GM23338 (cell line): ENCODE data around the gene IRGC. TPM values are rescaled to one million over a fixed set of nuclear protein-coding genes. Genes with fewer than 3 reads are reported as not detected.

Experiments used
- ATAC-seq: fragments of 200-7000 bp; cut with Tn5 transposase; 3 replicates; pipeline ENCODE4 v1.9.1; 2020
- DNase-seq: peaks from one replicate; pipeline ENCODE4 v3.0.0-alpha.2; 2015; ENCODE audit warnings: low spot score
- H2AFZ ChIP-seq: fragments of 200-600 bp; sonication (generic); 2 replicates; pipeline ENCODE4 v1.8.0; 2016; ENCODE audit warnings: antibody characterized with exemption, mild to moderate bottlenecking, moderate library complexity
- H3F3A ChIP-seq: fragments of 200-600 bp; sonication (generic); replicated peaks from 2 replicates; pipeline ENCODE4 v1.8.0; 2017; ENCODE audit warnings: antibody characterized with exemption, mixed run types, low read depth
- H3K27ac ChIP-seq: fragments of 200-600 bp; sonication (generic); 2 replicates; pipeline ENCODE4 v1.6.1; 2016; ENCODE audit warnings: low read depth
- H3K27me3 ChIP-seq: fragments of 200-600 bp; sonication (generic); 2 replicates; pipeline ENCODE4 v1.8.0; 2016; ENCODE audit warnings: mild to moderate bottlenecking, mixed run types, moderate library complexity; ENCODE audit not compliant: insufficient read depth
- H3K36me3 ChIP-seq: fragments of 200-600 bp; sonication (generic); 2 replicates; pipeline ENCODE4 v1.8.0; 2016; ENCODE audit warnings: mild to moderate bottlenecking; ENCODE audit not compliant: insufficient read depth
- H3K4me1 ChIP-seq: fragments of 200-600 bp; sonication (generic); 2 replicates; pipeline ENCODE4 v1.8.0; 2016; ENCODE audit warnings: mild to moderate bottlenecking, moderate library complexity; ENCODE audit not compliant: insufficient read depth
- H3K4me2 ChIP-seq: fragments of 200-600 bp; sonication (generic); 2 replicates; pipeline ENCODE4 v1.7.1; 2017; ENCODE audit warnings: mixed run types
- H3K4me3 ChIP-seq: fragments of 200-600 bp; sonication (generic); 2 replicates; pipeline ENCODE4 v1.6.1; 2016; ENCODE audit warnings: mixed run types
- H3K79me2 ChIP-seq: fragments of 200-600 bp; sonication (generic); replicated peaks from 2 replicates; pipeline ENCODE4 v1.8.0; 2017; ENCODE audit warnings: mild to moderate bottlenecking; ENCODE audit not compliant: insufficient read depth
- H3K9me2 ChIP-seq: fragments of 200-600 bp; sonication (generic); 2 replicates; pipeline ENCODE4 v1.8.0; 2017; ENCODE audit not compliant: insufficient read depth
- H4K20me1 ChIP-seq: fragments of 200-600 bp; sonication (generic); replicated peaks from 2 replicates; pipeline ENCODE4 v1.8.0; 2017; ENCODE audit warnings: mild to moderate bottlenecking; ENCODE audit not compliant: insufficient read depth
- H3K27ac Mint-ChIP-seq: 2 replicates; pipeline ENCODE4 v1.8.0; 2020; ENCODE audit warnings: inconsistent platforms, mild to moderate bottlenecking, moderate library complexity, mixed read lengths
- H3K27me3 Mint-ChIP-seq: 3 replicates; pipeline ENCODE4 v1.8.0; 2022; ENCODE audit warnings: low read depth, mild to moderate bottlenecking, moderate library complexity, mixed read lengths, inconsistent platforms; ENCODE audit not compliant: insufficient read depth, poor library complexity
- H3K36me3 Mint-ChIP-seq: 3 replicates; pipeline ENCODE4 v1.8.0; 2021; ENCODE audit warnings: low read depth, mild to moderate bottlenecking, inconsistent platforms, moderate library complexity, mixed read lengths
- H3K4me1 Mint-ChIP-seq: 3 replicates; pipeline ENCODE4 v1.8.0; 2020; ENCODE audit warnings: mild to moderate bottlenecking, inconsistent platforms, mixed read lengths
- H3K4me3 Mint-ChIP-seq: 3 replicates; pipeline ENCODE4 v1.8.0; 2021; ENCODE audit warnings: moderate library complexity, mild to moderate bottlenecking, inconsistent platforms, mixed read lengths
- H3K9me3 Mint-ChIP-seq: 3 replicates; pipeline ENCODE4 v1.8.0; 2020; ENCODE audit warnings: moderate library complexity, mild to moderate bottlenecking, inconsistent platforms, mixed read lengths
- CREB1 ChIP-seq: fragments of 250-450 bp; sonication (Bioruptor Pico); IDR thresholded peaks from 2 replicates; pipeline ENCODE4 v1.5.0; 2020; ENCODE audit warnings: low read depth, mild to moderate bottlenecking, moderate library complexity
- ETS1 ChIP-seq: IDR thresholded peaks from 2 replicates; pipeline ENCODE4 v1.6.1; 2016; ENCODE audit warnings: antibody characterized with exemption
- EZH2 ChIP-seq: fragments of 200-600 bp; sonication (generic); IDR thresholded peaks from one replicate; pipeline ENCODE4 v1.8.0; 2017; ENCODE audit warnings: antibody characterized with exemption, mild to moderate bottlenecking, low read depth; ENCODE audit not compliant: unreplicated experiment
- JUNB ChIP-seq: IDR thresholded peaks from one replicate; pipeline ENCODE4 v1.6.1; 2016; ENCODE audit warnings: antibody characterized with exemption; ENCODE audit not compliant: unreplicated experiment
- NANOG ChIP-seq: IDR thresholded peaks from 2 replicates; pipeline ENCODE4 v1.6.1; 2016; ENCODE audit warnings: antibody characterized with exemption, borderline replicate concordance
- POLR2AphosphoS5 ChIP-seq: IDR thresholded peaks from 2 replicates; pipeline ENCODE4 v1.6.1; 2016; ENCODE audit warnings: antibody characterized with exemption, low read depth
- REST ChIP-seq: IDR thresholded peaks from one replicate; pipeline ENCODE4 v1.6.1; 2018; ENCODE audit warnings: antibody characterized with exemption; ENCODE audit not compliant: unreplicated experiment
- ZNF114 ChIP-seq: fragments of 250-450 bp; sonication (Bioruptor Pico); IDR thresholded peaks from 2 replicates; pipeline ENCODE4 v1.5.0; 2020; ENCODE audit warnings: mild to moderate bottlenecking, moderate library complexity
- ZNF331 ChIP-seq: fragments of 250-450 bp; sonication (Bioruptor Pico); IDR thresholded peaks from 2 replicates; pipeline ENCODE4 v1.5.0; 2020; ENCODE audit warnings: low read depth, mild to moderate bottlenecking, moderate library complexity
- ZNF462 ChIP-seq: fragments of 250-450 bp; sonication (Bioruptor Pico); IDR thresholded peaks from 2 replicates; pipeline ENCODE4 v1.5.0; 2020; ENCODE audit warnings: mild to moderate bottlenecking, moderate library complexity
- polyA plus RNA-seq: library from polyadenylated mRNA; unstranded; fragments of >200 nt; fragmentation: Nextera tagmentation; extraction: Ambion mirVana; gene quantifications from 2 replicates; pipeline ENCODE4 v1.2.1, GENCODE V29; 2016
- total RNA-seq: library from RNA; depleted of rRNA; stranded (reverse); fragments of >200 nt; shearing (Covaris generic); gene quantifications from 2 replicates; pipeline ENCODE4 v1.2.3, GENCODE V29; 2014

The IRGC gene
- total and polyA plus RNA-seq, 2 experiments from 2014 or later: not detected

- peaks cover 4% of the 10 kb centered on the region for H3K27me3 Mint-ChIP-seq
- H3K27me3 ChIP-seq: no peaks in the 10 kb centered on the region
- H3K27ac ChIP-seq: no peak overlapping the region
- H3K27ac Mint-ChIP-seq: no peak overlapping the region
- no peaks in the 10 kb centered on the region for H4K20me1 ChIP-seq
- H3K4me3 Mint-ChIP-seq: no peak overlapping the region
- no peak overlapping the region for H2AFZ ChIP-seq
- no peak overlapping the region for H3K4me2 ChIP-seq
- no peak overlapping the region for H3K4me3 ChIP-seq
- no peaks in the 10 kb centered on the region for H3K36me3 Mint-ChIP-seq
- no peak for ATAC-seq
- H3F3A ChIP-seq: no peaks in the 10 kb centered on the region
- no peak for DNase-seq
- H3K9me3 Mint-ChIP-seq: peaks cover 19% of the 10 kb centered on the region
- no peaks in the 10 kb centered on the region for H3K4me1 ChIP-seq
- H3K79me2 ChIP-seq: no peaks in the 10 kb centered on the region
- H3K4me1 Mint-ChIP-seq: no peaks in the 10 kb centered on the region; the same call in 2 of the 3 replicates
- no peaks in the 10 kb centered on the region for H3K36me3 ChIP-seq
- TF ChIP-seq REST: no peak
- TF ChIP-seq ETS1: no peak
- TF ChIP-seq ZNF331 (CRISPR knock-in tag): no peak
- TF ChIP-seq CREB1 (CRISPR knock-in tag): no peak
- TF ChIP-seq ZNF462 (CRISPR knock-in tag): no peak
- no peak for TF ChIP-seq ZNF114 (CRISPR knock-in tag)
- no peak for TF ChIP-seq EZH2
- TF ChIP-seq NANOG: no peak
- TF ChIP-seq JUNB: no peak
- no peak for TF ChIP-seq POLR2AphosphoS5
- no peaks in the 10 kb centered on the region for H3K9me2 ChIP-seq
These were observed 23.5 kb upstream of the IRGC start for GRCh38 chr19:43692385-43692784.
